Effector CD4-positive, alpha-beta T cell (primary cell): Measurements from ENCODE around the gene BCAS3.
"Not testable (repeated sequence)": the region's sequence is repeated elsewhere in the genome, so short reads cannot be mapped to it uniquely, and the experiment has no call there.

Experiments used
- DNase-seq: peaks from one replicate; pipeline ENCODE4 v3.0.0-alpha.2; 2020

BCAS3 gene

GRCh38 chr17:60947100-60947499 is 269.4 kb downstream of the BCAS3 start:
- no peak for DNase-seq

- no peak for DNase-seq
Measured at GRCh38 chr17:60947543-60947942, 269.9 kb downstream of the BCAS3 start.

- DNase-seq, result no peak
Measured at GRCh38 chr17:60952747-60953146, 275.1 kb downstream of the BCAS3 start.

GRCh38 chr17:60959011-60959410 is 281.4 kb downstream of the BCAS3 start:
- DNase-seq, result no peak

GRCh38 chr17:60959696-60960095 is 282.0 kb downstream of the BCAS3 start:
- no peak for DNase-seq

GRCh38 chr17:60960398-60961065 is 282.9 kb downstream of the BCAS3 start:
- no peak for DNase-seq

- DNase-seq, result no peak
Measured at GRCh38 chr17:60964160-60964559, 286.5 kb downstream of the BCAS3 start.

GRCh38 chr17:60968266-60968665 is 290.6 kb downstream of the BCAS3 start:
- DNase-seq, result no peak

- no peak for DNase-seq
Measured at GRCh38 chr17:60969500-60970037, 291.9 kb downstream of the BCAS3 start.

- no peak for DNase-seq
Measured at GRCh38 chr17:60970741-60971140, 293.1 kb downstream of the BCAS3 start.

- peak; percentile 3 for DNase-seq
Measured at GRCh38 chr17:60971515-60972369, 294.1 kb downstream of the BCAS3 start.

GRCh38 chr17:60976861-60977260 is 299.2 kb downstream of the BCAS3 start:
- not testable (repeated sequence) for DNase-seq

GRCh38 chr17:60989379-60989778 is 311.7 kb downstream of the BCAS3 start:
- no peak for DNase-seq

- no peak for DNase-seq
Measured at GRCh38 chr17:60989846-60990245, 312.2 kb downstream of the BCAS3 start.

- DNase-seq, result no peak
Measured at GRCh38 chr17:60993497-60993896, 315.8 kb downstream of the BCAS3 start.

GRCh38 chr17:60995680-60996079 is 318.0 kb downstream of the BCAS3 start:
- DNase-seq, result no peak

- no peak for DNase-seq
Measured at GRCh38 chr17:61000911-61001310, 323.3 kb downstream of the BCAS3 start.

- DNase-seq, result no peak
Measured at GRCh38 chr17:61002316-61002736, 324.7 kb downstream of the BCAS3 start.

GRCh38 chr17:61005358-61005757 is 327.7 kb downstream of the BCAS3 start:
- DNase-seq, result no peak

- DNase-seq, result not testable (repeated sequence)
Measured at GRCh38 chr17:61005958-61006357, 328.3 kb downstream of the BCAS3 start.

GRCh38 chr17:61007980-61008379 is 330.3 kb downstream of the BCAS3 start:
- DNase-seq, result no peak

- no peak for DNase-seq
Measured at GRCh38 chr17:61009663-61010062, 332.0 kb downstream of the BCAS3 start.

GRCh38 chr17:61010661-61011170 is 333.1 kb downstream of the BCAS3 start:
- DNase-seq, result no peak

GRCh38 chr17:61011251-61011650 is 333.6 kb downstream of the BCAS3 start:
- no peak for DNase-seq
